Body of pancreas (tissue), 4 donors: ENCODE data around the gene RNF5.
"Not testable (repeated sequence)": the region's sequence is repeated elsewhere in the genome, so short reads cannot be mapped to it uniquely, and the experiment has no call there.

Experiments used
- POLR2A ChIP-seq, 3 donors: fragments of 450-650 bp; IDR thresholded peaks; one replicate each; pipeline ENCODE4 v1.6.1; 2016; ENCODE audit warnings: antibody characterized with exemption in 3 of 3, mild to moderate bottlenecking in 2 of 3
- TF ChIP-seq, protein P1 (sequence below), 7 experiments: fragments of 450-650 bp in 4 of 7; fragments of 200-600 bp in 3 of 7; sonication (generic) in 3 of 7; IDR thresholded peaks; one replicate each; pipeline ENCODE4 v1.5.1; 2016 to 2019; ENCODE audit warnings: antibody characterized with exemption in 7 of 7

GRCh38 chr6:32187725-32188380, 9.6 kb downstream of the RNF5 start:
- TF ChIP-seq, protein P1, sequence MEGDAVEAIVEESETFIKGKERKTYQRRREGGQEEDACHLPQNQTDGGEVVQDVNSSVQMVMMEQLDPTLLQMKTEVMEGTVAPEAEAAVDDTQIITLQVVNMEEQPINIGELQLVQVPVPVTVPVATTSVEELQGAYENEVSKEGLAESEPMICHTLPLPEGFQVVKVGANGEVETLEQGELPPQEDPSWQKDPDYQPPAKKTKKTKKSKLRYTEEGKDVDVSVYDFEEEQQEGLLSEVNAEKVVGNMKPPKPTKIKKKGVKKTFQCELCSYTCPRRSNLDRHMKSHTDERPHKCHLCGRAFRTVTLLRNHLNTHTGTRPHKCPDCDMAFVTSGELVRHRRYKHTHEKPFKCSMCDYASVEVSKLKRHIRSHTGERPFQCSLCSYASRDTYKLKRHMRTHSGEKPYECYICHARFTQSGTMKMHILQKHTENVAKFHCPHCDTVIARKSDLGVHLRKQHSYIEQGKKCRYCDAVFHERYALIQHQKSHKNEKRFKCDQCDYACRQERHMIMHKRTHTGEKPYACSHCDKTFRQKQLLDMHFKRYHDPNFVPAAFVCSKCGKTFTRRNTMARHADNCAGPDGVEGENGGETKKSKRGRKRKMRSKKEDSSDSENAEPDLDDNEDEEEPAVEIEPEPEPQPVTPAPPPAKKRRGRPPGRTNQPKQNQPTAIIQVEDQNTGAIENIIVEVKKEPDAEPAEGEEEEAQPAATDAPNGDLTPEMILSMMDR (IDR thresholded peaks at IDR 0.05), result not testable (repeated sequence)
- TF ChIP-seq POLR2A (IDR thresholded peaks at IDR 0.05), result not testable (repeated sequence)
